ENCODE data around the gene SPP1.
"Not testable (repeated sequence)": the region's sequence is repeated elsewhere in the genome, so short reads cannot be mapped to it uniquely, and the experiment has no call there.

SPP1 gene

DNA sequence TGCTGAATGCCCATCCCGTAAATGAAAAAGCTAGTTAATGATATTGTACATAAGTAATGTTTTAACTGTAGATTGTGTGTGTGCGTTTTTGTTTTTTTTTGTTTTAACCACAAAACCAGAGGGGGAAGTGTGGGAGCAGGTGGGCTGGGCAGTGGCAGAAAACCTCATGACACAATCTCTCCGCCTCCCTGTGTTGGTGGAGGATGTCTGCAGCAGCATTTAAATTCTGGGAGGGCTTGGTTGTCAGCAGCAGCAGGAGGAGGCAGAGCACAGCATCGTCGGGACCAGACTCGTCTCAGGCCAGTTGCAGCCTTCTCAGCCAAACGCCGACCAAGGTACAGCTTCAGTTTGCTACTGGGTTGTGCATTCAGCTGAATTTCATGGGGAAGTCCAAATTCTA, at the start of gene SPP1:
Gene SPP1, plus strand, starts transcription at position 249 of the 400 bp plus-strand sequence. CDS start 1,182 bp downstream, outside the sequence.
- H3K9ac ChIP-seq (ENCODE audit: low read length), result no peak within 1 kb of the TSS
- no peaks in the 10 kb centered on the region for H3K36me3 ChIP-seq (ENCODE audit: control insufficient read depth, insufficient read depth, low read length)
- no peak within 1 kb of the TSS for H3K4me3 ChIP-seq (ENCODE audit: low read length)
- H3K4me1 ChIP-seq (ENCODE audit: control insufficient read depth, insufficient read depth, low read length), result no peaks in the 10 kb centered on the region
- no peaks in the 10 kb centered on the region for H3K27me3 ChIP-seq (ENCODE audit: control insufficient read depth, insufficient read depth, low read length)
- H3K27ac ChIP-seq (ENCODE audit: low read depth, low read length), result no peak within 1 kb of the TSS

DNA sequence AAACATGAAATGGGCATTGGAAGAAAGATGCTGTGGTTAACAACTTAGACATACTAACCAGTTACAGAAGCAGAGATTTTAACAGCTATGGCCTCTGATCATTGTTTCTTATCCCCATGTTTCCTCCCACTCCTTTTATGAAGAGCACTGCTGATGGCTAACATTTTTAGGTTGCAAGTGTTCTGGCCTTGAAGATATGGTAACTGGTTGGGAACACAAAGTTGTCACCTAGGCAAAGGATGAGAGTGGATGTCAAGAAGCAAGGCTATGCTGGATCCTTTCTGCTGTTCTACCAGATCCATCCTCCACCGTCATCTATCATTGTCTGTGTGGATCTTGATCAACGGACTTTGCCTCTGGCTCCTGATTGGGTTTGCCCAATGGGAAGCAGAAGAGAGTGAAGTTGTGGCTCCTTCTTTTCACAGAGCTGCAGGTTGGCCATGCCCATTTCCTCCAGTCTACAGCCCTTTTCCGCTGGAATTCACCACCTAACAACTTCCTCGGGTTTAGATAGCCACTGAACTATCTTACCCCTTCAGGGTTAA, 48.9 kb upstream of the SPP1 start:
- no peak overlapping the region for H3K4me3 ChIP-seq (ENCODE audit: low read length)
- no peaks in the 10 kb centered on the region for H3K36me3 ChIP-seq (ENCODE audit: control insufficient read depth, insufficient read depth, low read length)
- no peak overlapping the region for H3K27ac ChIP-seq (ENCODE audit: low read depth, low read length)
- H3K27me3 ChIP-seq (ENCODE audit: control insufficient read depth, insufficient read depth, low read length), result no peaks in the 10 kb centered on the region
- no peak overlapping the region for H3K9ac ChIP-seq (ENCODE audit: low read length)
- H3K4me1 ChIP-seq (ENCODE audit: control insufficient read depth, insufficient read depth, low read length), result no peaks in the 10 kb centered on the region

DNA sequence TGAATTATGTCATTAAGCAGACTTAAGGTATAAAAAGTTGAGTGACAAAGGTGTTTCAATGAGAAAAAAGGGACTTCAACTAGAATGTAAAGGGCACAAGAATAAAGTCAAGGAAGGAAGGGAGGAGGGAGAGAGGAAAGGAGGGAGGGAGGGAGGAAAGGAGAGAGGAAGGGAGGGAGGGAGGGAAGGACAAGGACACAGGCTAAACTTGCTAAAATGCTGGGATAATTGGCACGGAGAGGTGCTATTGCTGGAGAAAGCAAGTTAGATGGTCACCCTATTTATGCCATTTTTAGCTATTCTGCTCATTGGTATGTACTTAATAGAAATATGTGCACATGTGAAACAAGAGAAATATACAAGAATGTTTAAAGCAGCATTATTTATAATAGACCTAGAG, 44.9 kb upstream of the SPP1 start:
- Histone ChIP-seq H3K36me3 (ENCODE audit: control insufficient read depth, insufficient read depth, low read length) (no peaks in the 10 kb centered on the region), H3K9ac (ENCODE audit: low read length) (no peak overlapping the region), H3K4me3 (ENCODE audit: low read length) (no peak overlapping the region), H3K27me3 (ENCODE audit: control insufficient read depth, insufficient read depth, low read length) (no peaks in the 10 kb centered on the region), H3K4me1 (ENCODE audit: control insufficient read depth, insufficient read depth, low read length) (no peaks in the 10 kb centered on the region), H3K27ac (ENCODE audit: low read depth, low read length) (no peak overlapping the region)

DNA sequence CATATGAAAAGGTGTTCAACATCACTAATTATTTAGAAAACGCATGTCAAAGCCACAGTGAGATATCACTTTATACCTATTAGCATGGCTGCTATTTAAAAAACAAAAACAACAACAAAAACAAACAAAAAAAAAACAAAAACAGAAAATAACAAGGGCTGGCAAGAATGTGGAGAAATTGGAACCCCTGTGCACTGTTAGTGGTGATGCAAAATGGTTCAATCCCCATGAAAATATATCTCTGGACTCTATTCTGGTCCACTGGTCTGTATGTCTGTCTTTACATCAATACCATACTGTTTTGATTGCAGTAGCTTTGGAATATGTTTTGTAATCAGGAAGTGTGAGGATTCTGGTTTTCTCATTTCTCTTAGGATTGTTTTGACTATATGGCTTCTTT, 43.6 kb upstream of the SPP1 start:
- H3K36me3 ChIP-seq (ENCODE audit: control insufficient read depth, insufficient read depth, low read length), result no peaks in the 10 kb centered on the region
- H3K4me3 ChIP-seq (ENCODE audit: low read length), result no peak overlapping the region
- H3K9ac ChIP-seq (ENCODE audit: low read length), result no peak overlapping the region
- H3K27ac ChIP-seq (ENCODE audit: low read depth, low read length), result no peak overlapping the region
- H3K27me3 ChIP-seq (ENCODE audit: control insufficient read depth, insufficient read depth, low read length), result no peaks in the 10 kb centered on the region
- H3K4me1 ChIP-seq (ENCODE audit: control insufficient read depth, insufficient read depth, low read length), result no peaks in the 10 kb centered on the region

DNA sequence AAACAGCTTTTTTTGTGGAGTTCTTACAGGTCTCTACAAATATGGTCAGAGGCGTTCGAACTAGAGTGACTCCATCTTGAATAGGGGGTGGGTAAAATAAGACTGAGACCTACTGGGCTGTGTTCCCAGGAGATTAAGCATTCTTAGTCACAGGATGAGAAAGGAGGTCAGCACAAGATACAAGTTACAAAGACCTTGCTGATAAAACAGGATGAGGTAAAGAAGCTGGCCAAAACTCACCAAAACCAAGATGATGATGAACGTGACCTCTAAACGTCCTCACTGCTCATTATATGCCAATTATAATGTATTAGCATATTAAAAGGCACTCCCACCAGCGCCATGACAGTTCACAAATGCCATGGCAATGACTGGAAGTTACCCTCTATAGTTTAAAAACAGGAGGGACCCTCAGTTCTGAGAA, 42.8 kb upstream of the SPP1 start:
- no peak overlapping the region for H3K9ac ChIP-seq (ENCODE audit: low read length)
- no peaks in the 10 kb centered on the region for H3K36me3 ChIP-seq (ENCODE audit: control insufficient read depth, insufficient read depth, low read length)
- H3K27ac ChIP-seq (ENCODE audit: low read depth, low read length), result no peak overlapping the region
- no peak overlapping the region for H3K4me3 ChIP-seq (ENCODE audit: low read length)
- H3K4me1 ChIP-seq (ENCODE audit: control insufficient read depth, insufficient read depth, low read length), result no peaks in the 10 kb centered on the region
- H3K27me3 ChIP-seq (ENCODE audit: control insufficient read depth, insufficient read depth, low read length), result no peaks in the 10 kb centered on the region

DNA sequence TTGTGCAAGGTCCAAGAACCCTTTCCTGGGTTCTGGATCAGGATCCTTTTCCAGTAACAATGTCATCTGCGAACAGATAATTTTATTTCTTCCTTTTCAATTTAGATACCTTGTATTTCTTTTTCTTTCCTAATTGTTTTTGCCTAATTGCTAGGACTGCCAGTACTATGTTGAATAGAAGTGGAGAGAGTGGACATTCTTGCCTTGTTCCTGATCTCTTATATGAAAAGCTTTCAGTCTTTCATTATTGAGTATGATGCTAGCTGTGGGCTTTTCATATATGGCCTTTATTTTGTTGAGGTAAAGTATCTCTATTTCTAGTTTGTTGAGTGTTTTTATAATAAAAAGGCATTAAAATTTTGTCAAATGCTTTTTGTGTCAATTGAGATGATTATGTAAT, 42.2 kb upstream of the SPP1 start:
- H3K36me3 ChIP-seq (ENCODE audit: control insufficient read depth, insufficient read depth, low read length), result no peaks in the 10 kb centered on the region
- no peak overlapping the region for H3K27ac ChIP-seq (ENCODE audit: low read depth, low read length)
- H3K4me3 ChIP-seq (ENCODE audit: low read length), result no peak overlapping the region
- no peak overlapping the region for H3K9ac ChIP-seq (ENCODE audit: low read length)
- no peaks in the 10 kb centered on the region for H3K27me3 ChIP-seq (ENCODE audit: control insufficient read depth, insufficient read depth, low read length)
- H3K4me1 ChIP-seq (ENCODE audit: control insufficient read depth, insufficient read depth, low read length), result no peaks in the 10 kb centered on the region

DNA sequence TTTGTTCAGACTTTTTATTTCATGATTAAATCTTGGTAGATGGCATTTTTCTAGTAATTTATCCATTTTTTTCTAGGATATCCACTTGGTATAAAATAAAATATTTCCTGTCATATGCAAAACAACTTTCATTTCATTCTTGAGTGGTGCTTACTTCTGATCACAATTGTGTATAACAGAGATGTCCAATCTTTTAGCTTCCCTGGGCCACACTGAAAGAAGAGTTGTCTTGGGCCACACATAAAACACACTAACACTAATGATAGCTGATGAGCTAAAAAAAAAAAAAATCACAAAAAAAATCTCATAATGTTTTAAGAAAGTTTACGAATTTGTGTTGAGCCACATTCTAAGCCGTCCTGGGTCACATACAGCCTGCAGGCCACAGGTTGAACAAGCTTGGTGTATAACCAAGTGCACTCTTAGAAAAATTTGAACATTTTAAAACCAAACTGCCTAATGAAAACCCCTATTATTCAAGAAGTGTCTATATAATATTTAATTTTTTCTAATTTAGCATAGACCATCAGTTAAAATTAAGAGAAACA, 41.3 kb upstream of the SPP1 start:
- Histone ChIP-seq H3K36me3 (ENCODE audit: control insufficient read depth, insufficient read depth, low read length) (no peaks in the 10 kb centered on the region), H3K4me1 (ENCODE audit: control insufficient read depth, insufficient read depth, low read length) (no peaks in the 10 kb centered on the region), H3K4me3 (ENCODE audit: low read length) (no peak overlapping the region)

DNA sequence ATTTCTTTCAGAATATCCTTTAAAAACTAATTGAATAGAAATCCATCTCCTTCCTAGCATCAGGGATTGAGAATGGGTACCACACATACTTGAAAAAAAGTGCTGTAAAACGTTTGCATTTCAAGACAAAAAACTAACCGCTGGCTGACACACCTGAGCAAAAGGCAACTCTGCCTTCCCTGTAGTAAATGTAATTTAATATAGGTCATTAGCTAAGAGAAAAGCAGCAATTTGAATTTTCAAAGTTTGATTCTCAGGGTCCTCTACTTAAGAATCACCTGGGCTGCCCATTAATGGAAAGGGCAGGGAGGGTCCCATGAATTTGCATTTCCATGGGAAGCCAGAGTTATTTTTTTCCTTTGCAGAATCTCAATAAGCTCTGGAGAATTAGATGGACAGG, 40.5 kb upstream of the SPP1 start:
- Histone ChIP-seq H3K4me1 (ENCODE audit: control insufficient read depth, insufficient read depth, low read length) (no peaks in the 10 kb centered on the region), H3K27me3 (ENCODE audit: control insufficient read depth, insufficient read depth, low read length) (no peaks in the 10 kb centered on the region), H3K4me3 (ENCODE audit: low read length) (no peak overlapping the region), H3K27ac (ENCODE audit: low read depth, low read length) (no peak overlapping the region), H3K9ac (ENCODE audit: low read length) (no peak overlapping the region), H3K36me3 (ENCODE audit: control insufficient read depth, insufficient read depth, low read length) (no peaks in the 10 kb centered on the region)

More for the DNA sequence above, 41.3 kb upstream of the SPP1 start:
- H3K9ac ChIP-seq (ENCODE audit: low read length), result no peak overlapping the region
- no peaks in the 10 kb centered on the region for H3K27me3 ChIP-seq (ENCODE audit: control insufficient read depth, insufficient read depth, low read length)
- H3K27ac ChIP-seq (ENCODE audit: low read depth, low read length), result no peak overlapping the region

DNA sequence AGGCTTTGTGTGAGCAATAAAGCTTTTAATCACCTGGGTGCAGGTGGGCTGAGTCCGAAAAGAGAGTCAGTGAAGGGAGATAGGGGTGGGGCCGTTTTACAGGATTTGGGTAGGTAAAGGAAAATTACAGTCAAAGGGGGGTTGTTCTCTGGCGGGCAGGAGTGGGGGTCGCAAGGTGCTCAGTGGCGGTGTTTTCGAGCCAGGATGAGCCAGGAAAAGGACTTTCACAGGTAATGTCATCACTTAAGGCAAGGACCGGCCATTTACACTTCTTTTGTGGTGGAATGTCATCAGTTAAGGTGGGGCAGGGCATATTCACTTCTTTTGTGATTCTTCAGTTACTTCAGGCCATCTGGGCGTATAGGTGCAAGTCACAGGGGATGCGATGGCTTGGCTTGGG, 39.6 kb upstream of the SPP1 start:
- H3K4me1 ChIP-seq (ENCODE audit: control insufficient read depth, insufficient read depth, low read length); H3K9ac ChIP-seq (ENCODE audit: low read length); H3K36me3 ChIP-seq (ENCODE audit: control insufficient read depth, insufficient read depth, low read length); H3K4me3 ChIP-seq (ENCODE audit: low read length); H3K27ac ChIP-seq (ENCODE audit: low read depth, low read length); H3K27me3 ChIP-seq (ENCODE audit: control insufficient read depth, insufficient read depth, low read length): not testable (repeated sequence)

DNA sequence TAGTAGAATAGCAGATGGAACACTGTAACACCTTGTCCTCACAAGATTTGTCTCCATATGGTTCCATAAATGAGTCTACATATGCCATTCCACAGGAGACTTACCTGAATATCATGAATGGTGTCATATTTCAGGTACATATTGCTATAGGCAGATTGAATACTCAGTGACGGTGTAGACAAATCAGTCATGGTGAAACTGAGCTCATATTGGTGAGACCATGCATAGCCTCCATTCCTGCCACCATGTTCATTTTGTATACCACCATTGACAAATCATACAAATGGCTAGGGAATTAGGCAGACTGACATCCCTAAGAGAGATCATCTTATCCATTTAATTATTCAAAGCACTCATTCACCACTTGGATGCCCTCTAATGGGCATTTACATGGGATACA, 38.0 kb upstream of the SPP1 start:
- Histone ChIP-seq H3K4me1 (ENCODE audit: control insufficient read depth, insufficient read depth, low read length) (no peaks in the 10 kb centered on the region), H3K4me3 (ENCODE audit: low read length) (no peak overlapping the region), H3K36me3 (ENCODE audit: control insufficient read depth, insufficient read depth, low read length) (no peaks in the 10 kb centered on the region), H3K27ac (ENCODE audit: low read depth, low read length) (no peak overlapping the region), H3K9ac (ENCODE audit: low read length) (no peak overlapping the region), H3K27me3 (ENCODE audit: control insufficient read depth, insufficient read depth, low read length) (no peaks in the 10 kb centered on the region)

DNA sequence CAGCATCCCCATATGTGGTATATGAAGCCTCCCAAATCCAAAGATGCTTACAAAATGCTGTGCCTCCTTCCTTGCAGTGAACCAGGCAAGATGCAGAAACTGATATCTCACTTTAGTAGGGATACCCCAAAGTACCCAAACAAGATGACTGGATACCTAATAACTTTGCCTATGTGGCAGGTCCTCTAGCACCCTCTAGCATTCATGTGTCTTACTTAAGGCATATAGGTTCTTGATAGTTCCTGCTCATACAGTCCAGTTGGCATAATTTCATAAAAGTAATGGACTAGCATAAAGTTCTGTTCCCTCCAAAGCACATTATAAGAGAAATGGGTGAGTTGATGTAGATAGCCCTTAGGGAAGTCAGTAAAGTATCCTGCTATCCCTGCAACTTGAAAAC, 36.8 kb upstream of the SPP1 start:
- Histone ChIP-seq H3K4me1 (ENCODE audit: control insufficient read depth, insufficient read depth, low read length) (no peaks in the 10 kb centered on the region), H3K36me3 (ENCODE audit: control insufficient read depth, insufficient read depth, low read length) (no peaks in the 10 kb centered on the region), H3K27me3 (ENCODE audit: control insufficient read depth, insufficient read depth, low read length) (no peaks in the 10 kb centered on the region), H3K4me3 (ENCODE audit: low read length) (no peak overlapping the region), H3K9ac (ENCODE audit: low read length) (no peak overlapping the region), H3K27ac (ENCODE audit: low read depth, low read length) (no peak overlapping the region)

DNA sequence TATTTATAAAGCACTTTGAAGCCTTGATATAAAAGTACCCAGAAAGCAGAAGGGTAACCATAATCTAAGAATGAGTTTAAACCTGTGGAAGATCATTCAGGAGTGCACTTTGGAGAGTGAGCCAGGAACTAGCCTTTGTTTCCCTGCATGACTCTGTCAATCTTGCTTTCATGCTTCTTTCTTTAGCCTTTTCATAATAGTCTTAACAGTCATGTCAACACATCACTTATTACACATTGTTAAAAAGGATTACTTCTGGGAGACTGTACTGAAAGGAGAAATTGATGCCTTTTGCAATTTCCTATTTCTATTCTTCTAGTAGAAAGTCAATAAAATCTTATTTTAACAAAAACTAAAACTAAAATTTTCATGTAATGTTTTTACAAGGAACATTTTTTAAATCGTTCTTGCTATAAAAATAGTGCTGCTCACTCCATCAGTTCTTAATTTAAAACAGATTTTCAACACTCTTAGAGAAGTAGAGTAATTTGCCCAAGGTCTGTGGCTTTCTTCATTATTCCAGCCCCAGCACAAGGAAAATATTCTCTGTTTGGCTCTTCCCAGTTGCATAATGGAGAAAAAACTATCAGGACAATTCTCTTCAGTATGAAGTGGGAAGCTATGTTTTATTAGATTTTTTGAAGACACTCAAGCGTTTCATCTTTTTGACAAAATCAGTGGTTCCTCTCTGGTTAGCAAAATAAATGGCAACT, 35.4 kb upstream of the SPP1 start:
- no peaks in the 10 kb centered on the region for H3K4me1 ChIP-seq (ENCODE audit: control insufficient read depth, insufficient read depth, low read length)
- no peaks in the 10 kb centered on the region for H3K27me3 ChIP-seq (ENCODE audit: control insufficient read depth, insufficient read depth, low read length)
- H3K27ac ChIP-seq (ENCODE audit: low read depth, low read length), result no peak overlapping the region
- no peak overlapping the region for H3K4me3 ChIP-seq (ENCODE audit: low read length)
- H3K9ac ChIP-seq (ENCODE audit: low read length), result no peak overlapping the region
- no peaks in the 10 kb centered on the region for H3K36me3 ChIP-seq (ENCODE audit: control insufficient read depth, insufficient read depth, low read length)

DNA sequence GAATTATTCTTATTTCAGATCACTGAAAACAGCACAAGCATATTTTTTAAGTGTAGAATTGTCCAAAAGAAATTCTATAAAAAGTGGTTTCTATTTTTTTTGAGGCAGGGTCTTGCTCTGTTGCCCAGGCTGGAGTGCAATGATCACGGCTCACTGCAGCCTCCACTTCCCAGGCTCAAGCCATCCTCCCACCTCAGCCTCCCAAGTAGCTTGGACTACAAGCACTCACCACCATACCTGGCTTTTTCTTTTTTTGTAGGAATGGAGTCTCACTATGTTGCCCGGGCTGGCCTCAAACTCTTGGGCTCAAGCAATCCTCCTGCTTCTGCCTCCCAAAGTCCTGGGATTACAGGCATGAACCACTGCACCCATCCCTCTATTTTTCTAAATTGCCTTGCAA, 34.7 kb upstream of the SPP1 start:
- not testable (repeated sequence) for H3K9ac ChIP-seq (ENCODE audit: low read length); H3K27ac ChIP-seq (ENCODE audit: low read depth, low read length); H3K36me3 ChIP-seq (ENCODE audit: control insufficient read depth, insufficient read depth, low read length); H3K4me3 ChIP-seq (ENCODE audit: low read length); H3K4me1 ChIP-seq (ENCODE audit: control insufficient read depth, insufficient read depth, low read length); H3K27me3 ChIP-seq (ENCODE audit: control insufficient read depth, insufficient read depth, low read length)

All from rectal smooth muscle tissue (tissue), 1 donor.